ENCODE results near the gene HELZ2.

DNA sequence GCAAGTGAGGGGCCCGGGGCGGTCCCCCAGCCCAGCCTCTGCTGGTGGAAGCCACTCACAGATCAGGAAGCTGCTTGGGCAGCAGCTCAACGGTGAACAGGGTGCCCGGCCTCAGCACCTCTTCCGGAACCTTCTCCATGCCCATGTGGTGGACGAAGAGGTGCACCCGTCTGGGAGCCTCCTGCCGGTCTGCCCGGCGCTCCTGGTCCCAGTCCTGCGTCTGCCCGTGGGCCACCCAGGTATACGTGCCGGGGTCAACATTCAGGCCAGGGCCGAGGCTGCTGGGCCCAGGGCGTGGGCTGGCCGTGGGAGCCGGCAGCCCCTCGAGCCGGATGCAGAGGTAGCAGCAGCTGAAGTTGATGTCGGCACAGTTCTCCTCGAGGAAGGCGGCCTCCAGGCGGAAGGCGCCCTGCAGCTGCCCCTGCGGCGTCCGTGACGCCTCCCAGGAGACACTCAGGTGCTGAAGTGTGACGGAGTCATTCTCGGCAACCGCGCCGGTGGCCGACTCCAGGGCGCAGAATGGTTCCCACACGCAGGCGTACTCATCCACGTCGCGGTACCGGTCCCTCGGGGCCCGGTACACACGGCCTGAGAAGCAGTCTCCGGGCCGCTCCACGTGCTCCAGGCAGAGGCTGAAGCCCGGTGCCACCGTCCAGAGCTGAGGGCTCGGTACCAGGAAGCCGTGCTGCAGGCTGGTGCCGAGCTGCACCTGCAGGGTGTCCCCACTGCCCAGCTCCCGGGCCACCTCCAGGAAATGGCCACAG lies 11.4 kb downstream of the HELZ2 start:
- TF ChIP-seq CTCF (IDR thresholded peaks at IDR 0.05) (no peak), EZH2 (IDR thresholded peaks at IDR 0.05; ENCODE audit: borderline replicate concordance, insufficient read depth, low read depth, low read length, poor library complexity, severe bottlenecking) (no peak)
